GM12878 (cell line): ENCODE data around the gene YDJC.

Source experiments
- BHLHE40 ChIP-seq, 2 experiments: fragments of 450-650 bp in 1 of 2; IDR thresholded peaks; 2 replicates each; pipeline ENCODE4 v1.6.1; 2011 to 2017; ENCODE audit warnings: low read depth in 2 of 2, borderline replicate concordance in 1 of 2, improper control_type of control experiment in 1 of 2, low read length in 1 of 2, mild to moderate bottlenecking in 1 of 2
- BRCA1 ChIP-seq: IDR thresholded peaks from 2 replicates; pipeline ENCODE4 v1.6.1; 2011; ENCODE audit warnings: low read depth, low read length, improper control_type of control experiment
- EP300 ChIP-seq, 2 experiments: fragments of 150-350 bp in 1 of 2; IDR thresholded peaks; 2 replicates each; pipeline ENCODE4 v1.6.1; 2011 to 2012; ENCODE audit warnings: low read depth in 2 of 2, low read length in 2 of 2, borderline replicate concordance in 1 of 2, improper control_type of control experiment in 1 of 2, inconsistent platforms in 1 of 2; ENCODE audit not compliant: control insufficient read depth in 1 of 2
- EZH2 ChIP-seq: IDR thresholded peaks from 2 replicates; pipeline ENCODE4 v1.6.1; 2012; ENCODE audit warnings: low read depth, mild to moderate bottlenecking, control low read depth, inconsistent platforms, low read length, borderline replicate concordance; ENCODE audit not compliant: control insufficient read depth
- FOXK2 ChIP-seq: fragments of 450-650 bp; IDR thresholded peaks from 2 replicates; pipeline ENCODE4 v1.6.1; 2017; ENCODE audit warnings: mild to moderate bottlenecking, moderate library complexity
- KLF5 ChIP-seq: fragments of 450-650 bp; IDR thresholded peaks from 2 replicates; pipeline ENCODE4 v1.6.1; 2014; ENCODE audit warnings: mild to moderate bottlenecking; ENCODE audit not compliant: partially characterized antibody
- NFIC ChIP-seq: IDR thresholded peaks from 2 replicates; pipeline ENCODE4 v1.6.1; 2012; ENCODE audit warnings: low read depth, mild to moderate bottlenecking, inconsistent platforms, low read length, moderate library complexity
- POLR2A ChIP-seq: IDR thresholded peaks from 2 replicates; pipeline ENCODE4 v1.6.1; 2011; ENCODE audit warnings: low read depth, mild to moderate bottlenecking, low read length
- RAD21 ChIP-seq: IDR thresholded peaks from 2 replicates; pipeline ENCODE4 v1.6.1; 2011; ENCODE audit warnings: mild to moderate bottlenecking, low read depth, low read length, moderate library complexity; ENCODE audit not compliant: insufficient read depth
- SMARCA5 ChIP-seq: fragments of 450-650 bp; IDR thresholded peaks from 2 replicates; pipeline ENCODE4 v1.6.1; 2017; ENCODE audit warnings: mild to moderate bottlenecking
- TF ChIP-seq, protein P1 (sequence below), 3 experiments: IDR thresholded peaks in 2 of 3; conservative IDR thresholded peaks in 1 of 3; 2 replicates each; pipeline ENCODE4 v1.5.1; 2011; ENCODE audit warnings: low read depth in 3 of 3, low read length in 3 of 3, mild to moderate bottlenecking in 3 of 3, control low read depth in 2 of 3, moderate library complexity in 2 of 3, inconsistent platforms in 1 of 3, mixed read lengths in 1 of 3; ENCODE audit not compliant: control insufficient read depth in 2 of 3, insufficient read depth in 1 of 3; ENCODE audit errors: extremely low read depth in 1 of 3
- TF ChIP-seq, protein P2 (sequence below): IDR thresholded peaks from 2 replicates; pipeline ENCODE4 v1.6.1; 2011; ENCODE audit warnings: borderline replicate concordance, low read depth, mild to moderate bottlenecking, moderate library complexity, mixed read lengths, low read length; ENCODE audit not compliant: insufficient read depth; ENCODE audit errors: extremely low read length

DNA sequence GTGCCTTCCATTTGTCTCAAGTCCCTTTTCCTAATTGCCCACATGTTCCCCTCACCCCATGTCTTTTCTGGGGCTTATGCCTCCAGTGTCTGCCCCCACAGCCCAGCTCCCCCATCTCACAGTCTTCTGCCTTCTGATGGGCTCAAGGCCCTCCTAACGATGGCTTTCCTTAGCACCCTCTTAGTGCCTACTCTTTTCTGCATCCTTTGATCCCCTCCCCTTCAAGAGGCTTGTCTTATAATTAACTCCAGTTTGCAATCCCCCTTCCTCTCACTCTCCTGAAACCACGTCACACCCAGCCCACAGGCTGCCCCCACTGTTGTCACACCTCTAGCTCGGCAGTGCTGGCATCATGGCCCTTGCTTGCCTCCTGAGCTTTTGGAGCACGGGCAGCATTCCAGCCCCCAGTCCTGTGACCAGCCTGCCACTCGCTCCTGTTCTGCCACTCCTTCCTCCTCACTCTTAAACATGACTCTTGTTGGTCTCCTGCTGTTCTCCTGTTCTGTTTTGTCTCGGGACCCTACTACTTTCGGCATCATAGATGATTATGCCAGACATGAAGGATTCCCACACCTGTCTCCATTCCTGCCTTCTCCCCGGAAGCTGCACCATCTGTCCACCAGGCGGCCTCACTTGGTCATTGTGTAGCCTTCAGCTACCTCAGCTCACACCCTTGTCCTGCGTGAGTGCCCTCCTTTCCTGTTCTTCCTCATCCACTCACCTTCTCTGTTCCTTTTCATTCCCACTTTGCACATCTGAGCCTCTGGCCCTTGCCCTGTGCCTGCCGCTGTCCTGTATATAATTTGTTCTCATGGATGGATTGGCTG is 36.2 kb downstream of the YDJC start:
- TF ChIP-seq BRCA1 (no peak), EZH2 (no peak), FOXK2 (no peak), POLR2A (no peak), RAD21 (no peak), NFIC (no peak), EP300 (IDR thresholded peaks at IDR 0.05; ENCODE audit: borderline replicate concordance in 1 of 2, control insufficient read depth in 1 of 2, low read depth in 2 of 2, low read length in 2 of 2) (no peak), BHLHE40 (IDR thresholded peaks at IDR 0.05; ENCODE audit: borderline replicate concordance in 1 of 2, low read depth in 2 of 2, low read length in 1 of 2) (no peak), KLF5 (no peak), SMARCA5 (no peak)
- TF ChIP-seq, protein P1, sequence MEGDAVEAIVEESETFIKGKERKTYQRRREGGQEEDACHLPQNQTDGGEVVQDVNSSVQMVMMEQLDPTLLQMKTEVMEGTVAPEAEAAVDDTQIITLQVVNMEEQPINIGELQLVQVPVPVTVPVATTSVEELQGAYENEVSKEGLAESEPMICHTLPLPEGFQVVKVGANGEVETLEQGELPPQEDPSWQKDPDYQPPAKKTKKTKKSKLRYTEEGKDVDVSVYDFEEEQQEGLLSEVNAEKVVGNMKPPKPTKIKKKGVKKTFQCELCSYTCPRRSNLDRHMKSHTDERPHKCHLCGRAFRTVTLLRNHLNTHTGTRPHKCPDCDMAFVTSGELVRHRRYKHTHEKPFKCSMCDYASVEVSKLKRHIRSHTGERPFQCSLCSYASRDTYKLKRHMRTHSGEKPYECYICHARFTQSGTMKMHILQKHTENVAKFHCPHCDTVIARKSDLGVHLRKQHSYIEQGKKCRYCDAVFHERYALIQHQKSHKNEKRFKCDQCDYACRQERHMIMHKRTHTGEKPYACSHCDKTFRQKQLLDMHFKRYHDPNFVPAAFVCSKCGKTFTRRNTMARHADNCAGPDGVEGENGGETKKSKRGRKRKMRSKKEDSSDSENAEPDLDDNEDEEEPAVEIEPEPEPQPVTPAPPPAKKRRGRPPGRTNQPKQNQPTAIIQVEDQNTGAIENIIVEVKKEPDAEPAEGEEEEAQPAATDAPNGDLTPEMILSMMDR (IDR thresholded peaks at IDR 0.05 in 2 of 3, conservative IDR thresholded peaks at IDR 0.05 in 1 of 3; ENCODE audit: control insufficient read depth in 2 of 3, extremely low read depth in 1 of 3, insufficient read depth in 1 of 3, low read depth in 3 of 3, low read length in 3 of 3) = 0 out of 6 replicates have a peak, but pooled peaks of 1 of the 3 experiments have one; percentile 7
- TF ChIP-seq, protein P2, sequence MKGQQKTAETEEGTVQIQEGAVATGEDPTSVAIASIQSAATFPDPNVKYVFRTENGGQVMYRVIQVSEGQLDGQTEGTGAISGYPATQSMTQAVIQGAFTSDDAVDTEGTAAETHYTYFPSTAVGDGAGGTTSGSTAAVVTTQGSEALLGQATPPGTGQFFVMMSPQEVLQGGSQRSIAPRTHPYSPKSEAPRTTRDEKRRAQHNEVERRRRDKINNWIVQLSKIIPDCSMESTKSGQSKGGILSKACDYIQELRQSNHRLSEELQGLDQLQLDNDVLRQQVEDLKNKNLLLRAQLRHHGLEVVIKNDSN = no peak
